Left forelimb (tissue), 1 donor: ENCODE measurements around the gene EIF4A2.

Experiments
- DNase-seq: peaks from one replicate; pipeline ENCODE4 v3.0.0-alpha.2; 2018; ENCODE audit warnings: low spot score

Gene EIF4A2

GRCh38 chr3:186783058-186783730, at the start of gene EIF4A2:
Gene EIF4A2, plus strand, starts transcription at chr3:186783577. Its CDS starts 34 bp downstream, at chr3:186783611.
- DNase-seq, result peak; percentile 91

GRCh38 chr3:186742618-186743380, 40.6 kb upstream of the EIF4A2 start:
- no peak for DNase-seq

- no peak for DNase-seq
These were observed 39.7 kb upstream of the EIF4A2 start for GRCh38 chr3:186743666-186744065.

GRCh38 chr3:186746008-186746407, 37.4 kb upstream of the EIF4A2 start:
- DNase-seq, result no peak

GRCh38 chr3:186750316-186750715, 33.1 kb upstream of the EIF4A2 start:
- no peak for DNase-seq

- no peak for DNase-seq
These were observed 31.9 kb upstream of the EIF4A2 start for GRCh38 chr3:186751480-186751879.

- DNase-seq, result no peak
These were observed 29.4 kb upstream of the EIF4A2 start for GRCh38 chr3:186754006-186754405.

- no peak for DNase-seq
These were observed 28.5 kb upstream of the EIF4A2 start for GRCh38 chr3:186754871-186755270.

GRCh38 chr3:186757214-186757613, 26.2 kb upstream of the EIF4A2 start:
- no peak for DNase-seq

GRCh38 chr3:186757686-186758220, 25.6 kb upstream of the EIF4A2 start:
- no peak for DNase-seq

- DNase-seq, result no peak
These were observed 24.0 kb upstream of the EIF4A2 start for GRCh38 chr3:186759231-186759930.

GRCh38 chr3:186760141-186760833, 23.1 kb upstream of the EIF4A2 start:
- no peak for DNase-seq

- DNase-seq, result no peak
These were observed 22.4 kb upstream of the EIF4A2 start for GRCh38 chr3:186760897-186761447.

- DNase-seq, result no peak
These were observed 11.1 kb upstream of the EIF4A2 start for GRCh38 chr3:186772281-186772694.

- peak; percentile 71 for DNase-seq
These were observed 10.5 kb upstream of the EIF4A2 start for GRCh38 chr3:186772701-186773417.

- no peak for DNase-seq
These were observed 7.4 kb upstream of the EIF4A2 start for GRCh38 chr3:186775999-186776398.

- DNase-seq, result no peak
These were observed 4.2 kb upstream of the EIF4A2 start for GRCh38 chr3:186779204-186779603.

- no peak for DNase-seq
These were observed 777 bp upstream of the EIF4A2 start for GRCh38 chr3:186782542-186783057.

GRCh38 chr3:186783731-186784515, 546 bp downstream of the EIF4A2 start:
- peak; percentile 89 for DNase-seq
